ENCODE data around the gene BNC2.
A peak's percentile ranks its signal among the peaks of the same experiment; 100 is the strongest.
"Not testable (repeated sequence)": the region's sequence is repeated elsewhere in the genome, so short reads cannot be mapped to it uniquely, and the experiment has no call there.

The BNC2 gene

DNA sequence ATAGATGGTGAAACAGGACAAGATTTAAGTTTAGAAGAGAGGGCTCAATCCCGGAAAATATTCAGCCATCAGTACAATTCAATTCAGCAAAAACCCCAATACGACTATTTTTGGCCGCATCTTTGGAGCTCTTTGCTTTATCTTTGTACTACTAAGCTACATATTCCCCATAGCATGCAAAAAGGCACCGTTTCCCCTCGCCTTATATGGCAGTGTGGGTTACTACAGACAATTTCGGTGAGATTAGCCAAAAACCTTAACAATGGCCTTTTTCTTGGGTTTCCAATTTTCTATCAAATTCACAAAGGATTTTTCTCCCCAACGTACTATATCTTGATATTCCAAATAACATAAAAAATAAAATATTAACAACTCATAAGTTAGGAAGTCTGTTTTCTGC, 382.6 kb downstream of the BNC2 start:
- peaks cover 14% of the 10 kb centered on the region for H3K4me1 ChIP-seq (ENCODE audit: control insufficient read depth, insufficient read depth, low read length)
- no peak for DNase-seq (ENCODE audit: low read depth)

DNA sequence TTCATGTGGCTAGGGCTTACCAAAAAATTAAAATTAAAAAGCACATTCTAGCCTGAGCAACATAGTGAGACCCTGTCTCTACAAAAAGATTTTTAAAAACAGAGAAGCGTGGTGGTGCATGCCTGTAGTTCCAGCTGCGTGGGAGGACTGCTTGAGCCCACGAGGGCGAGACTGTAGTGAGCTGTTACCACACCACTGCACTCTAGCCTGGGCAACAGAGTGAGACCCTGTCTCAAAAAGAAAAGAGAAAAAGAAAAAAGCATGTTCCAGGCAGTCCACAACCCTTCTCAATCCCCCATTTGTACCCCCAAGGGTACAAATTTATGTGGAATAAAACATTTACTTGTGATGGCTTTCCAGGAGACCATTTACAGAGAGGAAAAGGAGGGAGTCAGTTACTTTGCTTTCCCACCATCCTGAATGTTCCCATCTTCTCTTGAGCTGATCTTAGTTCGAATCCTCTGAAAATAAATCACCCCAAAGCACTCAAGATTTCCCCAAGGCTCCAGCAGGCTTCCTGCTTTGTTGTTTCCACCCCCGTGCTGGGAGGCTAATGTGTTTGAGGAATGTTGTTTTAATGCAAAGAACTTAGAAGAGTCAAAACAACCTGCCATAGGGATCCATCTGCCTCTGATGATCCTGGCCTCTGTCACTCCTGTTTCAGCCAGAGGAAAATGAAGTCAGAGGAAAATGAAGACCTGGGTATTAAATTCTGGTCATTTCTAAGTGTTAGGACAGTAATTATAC, 384.7 kb downstream of the BNC2 start:
- Histone ChIP-seq H3K4me3 (ENCODE audit: low read length) (no peak overlapping the region), H3K4me1 (ENCODE audit: control insufficient read depth, insufficient read depth, low read length) (peaks cover 21% of the 10 kb centered on the region), H3K36me3 (ENCODE audit: control insufficient read depth, insufficient read depth, low read length, severe bottlenecking) (no peaks in the 10 kb centered on the region), H3K9ac (ENCODE audit: low read length) (no peak overlapping the region), H3K9me3 (ENCODE audit: control insufficient read depth, low read length) (no peaks in the 10 kb centered on the region), H3K27me3 (replicated peaks; ENCODE audit: control insufficient read depth, insufficient read depth, low read length) (no peaks in the 10 kb centered on the region)
- DNase-seq (ENCODE audit: low read depth): no peak

More for the DNA sequence above, 382.6 kb downstream of the BNC2 start:
- Histone ChIP-seq H3K4me3 (ENCODE audit: low read length) (no peak overlapping the region), H3K9ac (ENCODE audit: low read length) (no peak overlapping the region), H3K9me3 (ENCODE audit: control insufficient read depth, low read length) (no peaks in the 10 kb centered on the region), H3K27me3 (replicated peaks; ENCODE audit: control insufficient read depth, insufficient read depth, low read length) (no peaks in the 10 kb centered on the region), H3K36me3 (ENCODE audit: control insufficient read depth, insufficient read depth, low read length, severe bottlenecking) (no peaks in the 10 kb centered on the region)

DNA sequence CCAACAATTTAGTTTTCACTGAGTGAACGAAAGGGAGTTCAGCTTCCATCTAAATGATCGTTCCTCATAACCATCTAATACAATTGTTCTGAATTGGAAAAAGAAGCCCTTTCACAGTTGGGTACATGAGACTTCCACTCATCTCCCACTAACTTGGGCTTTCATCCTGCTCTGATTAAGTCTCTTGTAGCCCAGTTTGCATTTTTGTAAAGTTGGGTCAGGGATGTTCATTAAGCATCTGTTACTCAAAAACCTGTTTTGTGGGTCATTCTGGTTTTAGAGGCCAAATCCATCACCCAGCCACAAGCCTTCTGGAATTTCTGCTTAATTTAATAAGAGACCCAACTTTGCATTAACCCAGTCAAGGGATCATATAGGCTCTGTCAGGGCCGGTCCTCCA, 385.3 kb downstream of the BNC2 start:
- Histone ChIP-seq H3K4me1 (ENCODE audit: control insufficient read depth, insufficient read depth, low read length) (peaks cover 21% of the 10 kb centered on the region), H3K9ac (ENCODE audit: low read length) (no peak overlapping the region), H3K27me3 (replicated peaks; ENCODE audit: control insufficient read depth, insufficient read depth, low read length) (no peaks in the 10 kb centered on the region), H3K9me3 (ENCODE audit: control insufficient read depth, low read length) (no peaks in the 10 kb centered on the region), H3K36me3 (ENCODE audit: control insufficient read depth, insufficient read depth, low read length, severe bottlenecking) (no peaks in the 10 kb centered on the region), H3K4me3 (ENCODE audit: low read length) (no peak overlapping the region)
- DNase-seq (ENCODE audit: low read depth): no peak

DNA sequence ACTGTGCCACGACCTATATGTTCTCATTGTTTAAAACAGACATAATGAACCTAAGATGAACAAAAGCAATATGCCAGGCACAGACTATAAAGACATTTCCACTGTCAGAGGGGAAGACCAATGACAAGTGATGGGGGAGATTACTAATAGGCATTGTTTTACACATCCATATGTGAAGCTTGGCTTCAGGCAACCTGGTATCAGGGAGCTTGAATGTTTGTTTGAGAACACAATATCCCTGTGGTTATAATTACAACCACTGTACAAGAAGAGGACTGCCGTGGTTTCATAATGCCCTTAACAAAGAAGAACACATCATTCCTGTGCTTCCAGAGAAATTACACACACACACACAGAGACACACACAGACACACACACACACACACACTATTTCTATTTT, 385.7 kb downstream of the BNC2 start:
- Histone ChIP-seq H3K4me3 (ENCODE audit: low read length) (no peak overlapping the region), H3K9ac (ENCODE audit: low read length) (no peak overlapping the region), H3K4me1 (ENCODE audit: control insufficient read depth, insufficient read depth, low read length) (peaks cover 21% of the 10 kb centered on the region), H3K36me3 (ENCODE audit: control insufficient read depth, insufficient read depth, low read length, severe bottlenecking) (no peaks in the 10 kb centered on the region), H3K27me3 (replicated peaks; ENCODE audit: control insufficient read depth, insufficient read depth, low read length) (no peaks in the 10 kb centered on the region), H3K9me3 (ENCODE audit: control insufficient read depth, low read length) (no peaks in the 10 kb centered on the region)
- peak; percentile 45 for DNase-seq (ENCODE audit: low read depth)

DNA sequence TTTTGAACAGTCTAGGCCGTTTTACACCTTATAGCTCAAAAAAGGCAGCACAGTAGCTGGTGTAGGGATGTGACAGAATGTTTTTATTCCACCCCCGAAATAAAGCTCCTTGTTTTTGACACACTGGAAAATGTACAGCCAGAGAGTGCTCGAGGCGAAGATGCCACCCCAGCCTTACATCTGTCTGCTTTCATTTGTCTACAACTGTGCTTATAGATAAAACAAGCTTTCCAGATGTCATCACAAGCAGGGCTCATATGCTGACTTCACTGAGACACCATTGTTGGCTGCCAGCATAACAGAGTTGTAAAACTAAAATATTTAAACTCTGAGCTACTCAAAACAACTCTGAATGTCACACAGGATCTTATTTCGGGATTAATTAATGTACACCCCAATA, 386.3 kb downstream of the BNC2 start:
- Histone ChIP-seq H3K36me3 (ENCODE audit: control insufficient read depth, insufficient read depth, low read length, severe bottlenecking) (no peaks in the 10 kb centered on the region), H3K4me1 (ENCODE audit: control insufficient read depth, insufficient read depth, low read length) (peaks cover 21% of the 10 kb centered on the region), H3K27me3 (replicated peaks; ENCODE audit: control insufficient read depth, insufficient read depth, low read length) (no peaks in the 10 kb centered on the region), H3K4me3 (ENCODE audit: low read length) (no peak overlapping the region), H3K9me3 (ENCODE audit: control insufficient read depth, low read length) (no peaks in the 10 kb centered on the region), H3K9ac (ENCODE audit: low read length) (no peak overlapping the region)
- DNase-seq (ENCODE audit: low read depth): no peak

DNA sequence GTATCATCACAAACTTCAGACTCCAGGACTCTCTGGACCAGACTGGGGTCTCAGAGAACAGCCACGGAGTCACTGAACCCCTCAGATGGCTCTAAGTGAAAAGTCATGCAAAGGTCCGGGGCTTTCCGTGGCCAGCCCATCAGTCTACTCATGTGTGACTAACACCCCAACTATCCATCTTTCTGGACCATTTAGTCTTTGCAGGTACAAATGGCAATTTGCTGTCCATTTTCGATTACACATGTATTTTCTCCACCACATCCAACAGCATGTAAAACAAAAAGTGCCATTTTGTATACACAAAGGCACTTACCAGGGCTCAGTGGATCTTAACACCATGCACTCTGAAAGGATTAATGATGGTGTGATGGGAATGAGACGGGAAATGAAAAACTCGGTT, 387.7 kb downstream of the BNC2 start:
- peaks cover 11% of the 10 kb centered on the region for H3K4me1 ChIP-seq (ENCODE audit: control insufficient read depth, insufficient read depth, low read length)
- H3K36me3 ChIP-seq (ENCODE audit: control insufficient read depth, insufficient read depth, low read length, severe bottlenecking): no peaks in the 10 kb centered on the region
- DNase-seq (ENCODE audit: low read depth): no peak
- no peaks in the 10 kb centered on the region for H3K27me3 ChIP-seq (replicated peaks; ENCODE audit: control insufficient read depth, insufficient read depth, low read length)
- no peaks in the 10 kb centered on the region for H3K9me3 ChIP-seq (ENCODE audit: control insufficient read depth, low read length)
- H3K9ac ChIP-seq (ENCODE audit: low read length): no peak overlapping the region
- no peak overlapping the region for H3K4me3 ChIP-seq (ENCODE audit: low read length)

DNA sequence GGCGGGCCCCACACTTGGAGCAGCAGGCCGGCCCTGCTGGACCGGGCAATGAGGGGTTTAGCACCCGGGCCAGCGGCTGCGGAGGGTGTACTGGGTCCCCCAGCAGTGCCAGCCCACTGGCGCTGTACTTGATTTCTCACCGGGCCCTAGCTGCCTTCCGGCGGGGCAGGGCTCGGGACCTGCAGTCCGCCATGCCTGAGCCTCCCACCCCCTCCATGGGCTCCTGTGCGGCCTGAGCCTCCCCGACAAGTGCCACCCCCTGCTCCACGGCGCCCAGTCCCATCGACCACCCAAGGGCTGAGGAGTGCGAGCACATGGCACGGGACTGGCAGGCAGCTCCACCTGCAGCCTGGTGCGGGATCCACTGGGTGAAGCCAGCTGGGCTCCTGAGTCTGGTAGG, 389.9 kb downstream of the BNC2 start:
- H3K4me1 ChIP-seq (ENCODE audit: control insufficient read depth, insufficient read depth, low read length); H3K27me3 ChIP-seq (replicated peaks; ENCODE audit: control insufficient read depth, insufficient read depth, low read length); H3K36me3 ChIP-seq (ENCODE audit: control insufficient read depth, insufficient read depth, low read length, severe bottlenecking); H3K9ac ChIP-seq (ENCODE audit: low read length); H3K9me3 ChIP-seq (ENCODE audit: control insufficient read depth, low read length); DNase-seq (ENCODE audit: low read depth); H3K4me3 ChIP-seq (ENCODE audit: low read length): not testable (repeated sequence)

DNA sequence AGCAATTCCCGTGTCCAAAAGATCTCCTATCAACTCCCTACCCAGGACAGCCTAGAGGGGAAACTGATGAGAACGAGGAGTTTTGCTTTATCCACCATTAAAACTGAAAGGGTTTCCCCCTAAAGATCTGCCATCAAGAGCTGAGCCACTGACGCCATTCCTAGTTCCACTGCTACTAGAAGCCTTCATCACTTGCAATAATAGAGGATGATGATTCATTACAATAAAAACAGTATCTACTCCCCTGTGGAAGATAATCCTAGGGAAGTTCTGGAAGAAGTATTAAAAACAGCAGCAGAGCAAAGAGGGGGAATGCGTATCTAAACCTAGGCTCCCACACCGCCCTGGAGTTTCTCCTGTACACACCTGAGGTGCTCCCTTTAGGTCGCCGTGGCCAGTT, 394.5 kb downstream of the BNC2 start:
- H3K27me3 ChIP-seq (replicated peaks; ENCODE audit: control insufficient read depth, insufficient read depth, low read length): no peaks in the 10 kb centered on the region
- H3K4me3 ChIP-seq (ENCODE audit: low read length): no peak overlapping the region
- H3K9ac ChIP-seq (ENCODE audit: low read length): no peak overlapping the region
- no peaks in the 10 kb centered on the region for H3K9me3 ChIP-seq (ENCODE audit: control insufficient read depth, low read length)
- H3K36me3 ChIP-seq (ENCODE audit: control insufficient read depth, insufficient read depth, low read length, severe bottlenecking): no peaks in the 10 kb centered on the region
- H3K4me1 ChIP-seq (ENCODE audit: control insufficient read depth, insufficient read depth, low read length): peaks cover 2% of the 10 kb centered on the region
- DNase-seq (ENCODE audit: low read depth): no peak

DNA sequence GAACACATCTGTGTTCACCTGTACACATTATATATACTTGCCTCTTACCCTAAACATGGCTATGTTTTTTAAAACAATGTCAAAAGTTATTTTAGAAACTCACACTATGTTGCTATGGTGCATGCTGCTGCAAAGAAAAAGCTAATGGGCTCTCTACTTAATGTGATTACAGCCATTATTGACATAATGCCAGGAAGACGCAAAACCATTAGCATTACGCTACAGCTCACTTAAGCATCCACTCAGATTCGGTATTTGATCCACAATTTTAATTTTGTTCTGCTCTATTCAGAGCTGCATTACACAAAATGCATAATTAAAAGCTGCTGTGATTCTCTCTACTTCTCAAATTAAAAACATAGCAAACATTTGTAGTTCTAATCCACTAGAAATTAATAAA, 395.2 kb downstream of the BNC2 start:
- Histone ChIP-seq H3K36me3 (ENCODE audit: control insufficient read depth, insufficient read depth, low read length, severe bottlenecking) (no peaks in the 10 kb centered on the region), H3K4me1 (ENCODE audit: control insufficient read depth, insufficient read depth, low read length) (peaks cover 2% of the 10 kb centered on the region), H3K9ac (ENCODE audit: low read length) (no peak overlapping the region), H3K4me3 (ENCODE audit: low read length) (no peak overlapping the region), H3K9me3 (ENCODE audit: control insufficient read depth, low read length) (no peaks in the 10 kb centered on the region), H3K27me3 (replicated peaks; ENCODE audit: control insufficient read depth, insufficient read depth, low read length) (no peaks in the 10 kb centered on the region)
- no peak for DNase-seq (ENCODE audit: low read depth)

DNA sequence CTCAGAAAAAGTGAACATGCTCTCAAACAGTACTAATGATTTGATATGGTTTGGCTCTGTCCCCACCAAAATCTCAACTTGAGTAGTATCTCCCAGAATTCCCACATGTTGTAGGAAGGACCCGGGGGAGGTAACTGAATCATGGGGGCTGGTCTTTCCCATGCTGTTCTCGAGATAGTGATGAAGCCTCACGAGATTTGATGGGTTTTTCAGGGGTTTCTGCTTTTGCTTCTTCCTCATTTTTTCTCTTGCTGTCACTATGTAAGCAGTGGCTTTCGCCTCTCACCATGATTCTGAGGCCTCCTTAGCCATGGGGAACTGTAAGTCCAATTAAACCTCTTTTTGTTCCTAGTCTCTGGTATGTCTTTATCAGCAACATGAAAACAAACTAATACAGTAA, 401.3 kb downstream of the BNC2 start:
- H3K9ac ChIP-seq (ENCODE audit: low read length): no peak overlapping the region

DNA sequence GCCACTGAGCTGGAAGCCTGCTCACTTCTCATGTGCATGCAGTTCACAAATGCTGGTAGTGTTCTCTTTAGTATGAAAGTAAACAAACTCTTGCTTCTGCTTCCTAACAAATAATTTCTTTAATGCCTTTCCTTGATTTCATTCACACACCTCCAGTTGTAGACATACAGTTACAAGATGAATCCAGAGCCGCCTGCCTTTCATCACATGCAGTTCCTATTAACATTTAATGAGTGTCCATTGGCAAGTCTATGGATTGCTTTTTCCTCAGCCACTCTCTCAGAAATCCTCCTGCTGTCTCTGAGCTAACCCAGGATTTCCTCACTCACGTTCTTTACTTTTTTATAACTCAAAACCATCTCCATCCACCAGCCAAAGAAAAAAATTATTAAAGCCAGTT, 408.6 kb downstream of the BNC2 start:
- Histone ChIP-seq H3K4me3 (ENCODE audit: low read length) (no peak overlapping the region), H3K9me3 (ENCODE audit: control insufficient read depth, low read length) (no peaks in the 10 kb centered on the region), H3K36me3 (ENCODE audit: control insufficient read depth, insufficient read depth, low read length, severe bottlenecking) (no peaks in the 10 kb centered on the region), H3K27me3 (replicated peaks; ENCODE audit: control insufficient read depth, insufficient read depth, low read length) (no peaks in the 10 kb centered on the region), H3K4me1 (ENCODE audit: control insufficient read depth, insufficient read depth, low read length) (peaks cover 10% of the 10 kb centered on the region), H3K9ac (ENCODE audit: low read length) (no peak overlapping the region)
- no peak for DNase-seq (ENCODE audit: low read depth)

More for the DNA sequence above, 401.3 kb downstream of the BNC2 start:
- H3K4me1 ChIP-seq (ENCODE audit: control insufficient read depth, insufficient read depth, low read length): no peaks in the 10 kb centered on the region
- H3K36me3 ChIP-seq (ENCODE audit: control insufficient read depth, insufficient read depth, low read length, severe bottlenecking): no peaks in the 10 kb centered on the region
- H3K27me3 ChIP-seq (replicated peaks; ENCODE audit: control insufficient read depth, insufficient read depth, low read length): no peaks in the 10 kb centered on the region
- no peak overlapping the region for H3K4me3 ChIP-seq (ENCODE audit: low read length)
- DNase-seq (ENCODE audit: low read depth): no peak
- H3K9me3 ChIP-seq (ENCODE audit: control insufficient read depth, low read length): no peaks in the 10 kb centered on the region

Measured in adipocyte (in vitro differentiated cells).